ENCODE measurements around the gene CMTM5.
"Not testable (repeated sequence)": the region's sequence is repeated elsewhere in the genome, so short reads cannot be mapped to it uniquely, and the experiment has no call there.

The CMTM5 gene

DNA sequence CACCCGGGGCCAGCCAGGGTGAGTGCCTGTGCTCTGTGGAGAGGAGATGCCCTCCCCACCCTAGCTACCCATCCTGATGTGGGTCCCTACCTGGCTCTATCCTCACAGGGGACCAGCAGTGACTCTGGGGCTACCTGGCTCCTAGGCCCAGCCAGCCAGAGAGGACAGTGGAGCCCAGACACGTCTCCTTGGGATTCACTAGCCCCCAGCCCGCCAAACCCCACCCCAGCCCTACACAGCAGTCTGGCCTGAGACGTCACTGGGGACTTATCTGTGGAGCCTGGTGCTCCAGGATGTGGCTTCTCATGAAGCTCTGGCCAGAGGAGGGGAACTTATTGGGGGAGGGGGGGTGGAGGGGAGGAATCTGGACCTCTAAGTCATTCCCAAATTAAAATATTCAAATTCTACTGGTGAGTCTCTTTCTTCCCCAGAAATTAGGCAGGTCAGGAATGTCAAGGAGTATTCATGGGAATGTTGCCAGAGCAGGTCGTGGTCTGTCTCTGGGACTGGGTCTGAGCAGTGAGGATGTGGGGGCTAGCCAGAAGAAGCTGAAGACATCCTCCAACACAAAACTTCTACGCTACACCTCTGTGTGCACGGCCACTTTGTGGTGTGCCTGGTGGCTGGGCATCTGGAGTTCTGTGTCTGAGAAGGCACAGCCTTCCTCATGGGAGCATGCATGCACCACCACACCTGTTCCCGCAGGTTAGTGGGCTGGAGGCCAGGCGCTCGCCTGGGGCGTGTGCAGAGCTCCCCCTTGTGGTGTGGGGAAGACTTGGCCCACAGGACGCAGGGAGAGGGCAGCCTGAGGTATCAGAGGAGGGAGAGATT lies 2.7 kb downstream of the CMTM5 start:
- DNase-seq: no peak

DNA sequence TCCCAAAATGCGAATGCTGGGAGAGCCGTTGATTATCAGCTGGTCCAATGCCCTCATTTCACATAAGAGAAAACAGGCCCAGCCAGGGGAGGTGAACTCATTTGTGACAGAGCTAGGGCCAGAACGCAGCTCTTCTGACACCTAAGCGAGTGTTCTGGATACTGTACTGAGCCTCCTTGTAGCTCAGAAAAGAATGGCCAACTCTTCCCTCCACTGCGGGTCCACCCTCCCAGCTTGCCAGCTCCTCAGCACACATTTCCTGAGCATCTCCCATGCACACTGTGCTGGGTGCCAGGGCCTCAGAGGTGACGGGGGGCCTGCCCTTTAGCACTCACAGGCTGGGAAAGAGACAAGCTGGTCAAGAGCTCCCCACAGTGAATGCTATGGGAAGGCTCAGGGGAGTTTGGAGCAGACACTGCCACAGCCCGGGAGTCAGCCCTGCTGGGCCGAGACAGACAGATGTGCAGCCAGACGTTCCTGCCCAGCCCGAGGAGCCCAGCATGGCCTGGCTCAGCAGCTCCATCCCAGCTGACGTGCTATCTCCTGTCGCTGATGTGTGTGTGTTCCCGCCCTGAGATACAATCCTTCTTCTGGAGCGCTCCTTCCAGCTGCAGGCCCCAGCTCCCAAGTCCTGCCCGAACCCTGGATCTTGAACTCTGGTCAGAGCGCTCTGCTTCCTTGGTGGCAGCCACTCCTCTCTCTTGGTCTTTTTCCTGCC lies 3.5 kb downstream of the CMTM5 start:
- no peak for DNase-seq

DNA sequence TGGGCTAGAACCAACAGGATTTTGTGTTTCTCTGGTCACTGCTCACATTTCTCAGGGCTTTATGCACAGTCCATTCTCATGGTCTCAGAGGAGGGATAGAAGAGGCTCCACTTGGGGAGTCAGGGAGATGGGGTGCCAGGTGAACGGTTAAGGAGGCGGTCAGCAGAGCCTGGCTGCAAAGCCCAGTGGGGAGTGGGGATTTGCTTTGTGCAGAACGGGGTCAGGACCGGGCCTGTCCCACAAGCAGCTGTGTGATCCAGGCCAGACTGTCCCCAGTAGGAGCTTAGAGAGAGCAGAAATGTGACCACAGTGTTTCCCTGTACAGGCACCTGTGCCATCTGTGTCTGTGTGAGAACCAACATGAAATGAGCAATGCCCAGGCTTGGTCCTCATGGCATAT lies 4.1 kb downstream of the CMTM5 start:
- no peak for DNase-seq

DNA sequence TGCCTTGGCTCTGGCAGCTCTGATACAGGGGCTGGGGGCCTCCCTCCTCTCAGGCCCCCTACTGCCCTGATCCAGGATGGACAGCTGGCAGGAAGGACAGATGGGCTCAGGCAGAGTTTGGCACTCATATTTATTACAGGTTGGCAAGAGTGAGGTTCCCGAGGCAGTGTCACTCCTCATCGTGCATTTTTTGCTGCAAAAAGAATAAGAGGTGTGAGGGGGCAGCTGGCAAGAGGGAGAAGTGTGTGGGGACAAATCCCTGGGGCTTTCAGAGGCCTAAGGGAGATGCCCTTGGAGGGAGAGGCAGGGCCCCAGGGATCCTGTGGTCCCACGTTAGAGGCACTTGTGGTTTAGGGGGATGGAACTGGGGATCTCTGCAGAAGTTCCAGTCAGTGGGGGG lies 5.0 kb downstream of the CMTM5 start:
- DNase-seq: no peak

DNA sequence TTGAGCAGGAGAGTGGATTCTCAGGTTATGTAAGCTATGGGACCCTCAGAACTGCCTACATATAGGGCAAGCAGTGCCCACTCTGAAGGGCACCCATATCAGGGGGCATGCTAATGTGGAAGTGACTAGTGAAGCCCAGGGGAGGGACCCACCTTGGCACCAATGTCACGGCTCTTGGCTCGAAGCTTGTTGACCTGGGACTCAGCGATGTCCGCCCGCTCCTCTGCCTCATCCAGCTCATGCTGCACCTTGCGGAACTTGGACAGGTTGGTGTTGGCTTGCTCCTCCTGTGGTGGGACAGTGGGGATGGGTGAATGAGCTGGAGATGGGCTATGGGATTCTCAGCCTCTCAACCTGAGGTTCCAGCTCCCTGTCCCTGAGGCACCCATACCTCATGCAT lies 5.4 kb downstream of the CMTM5 start:
- no peak for DNase-seq

DNA sequence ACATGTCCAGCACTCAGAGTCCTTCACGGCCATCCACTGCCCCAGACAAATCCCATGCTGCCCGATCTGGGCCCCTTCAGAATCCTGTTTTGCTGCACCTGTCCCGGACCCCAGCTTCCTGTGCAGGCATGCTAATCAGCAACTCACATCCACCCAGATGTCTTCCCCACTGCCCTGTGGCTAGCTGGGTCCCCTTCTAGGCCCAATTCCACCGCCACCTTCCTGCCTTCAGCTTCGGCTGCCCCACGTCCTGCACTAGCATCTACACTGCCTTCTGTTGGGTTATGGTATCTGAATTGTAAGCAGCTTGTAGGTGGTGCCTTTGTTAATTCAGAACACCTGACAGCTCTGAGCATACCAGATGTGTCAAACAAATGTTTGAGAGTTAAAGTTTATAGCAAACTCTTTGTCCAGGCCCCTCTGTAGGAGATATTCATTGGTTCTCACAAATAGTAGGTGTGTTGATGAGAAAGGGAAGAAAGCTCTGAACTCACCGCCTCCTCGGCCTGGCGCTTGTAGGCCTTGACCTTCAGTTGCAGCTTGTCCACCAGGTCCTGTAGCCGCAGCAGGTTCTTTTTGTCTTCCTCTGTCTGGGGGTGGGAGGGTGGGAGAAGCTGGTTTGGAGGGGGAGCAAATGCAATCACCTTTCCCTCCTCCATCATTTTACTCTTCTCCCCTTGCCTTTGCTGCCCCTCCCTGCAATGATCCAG lies 6.0 kb downstream of the CMTM5 start:
- no peak for DNase-seq

DNA sequence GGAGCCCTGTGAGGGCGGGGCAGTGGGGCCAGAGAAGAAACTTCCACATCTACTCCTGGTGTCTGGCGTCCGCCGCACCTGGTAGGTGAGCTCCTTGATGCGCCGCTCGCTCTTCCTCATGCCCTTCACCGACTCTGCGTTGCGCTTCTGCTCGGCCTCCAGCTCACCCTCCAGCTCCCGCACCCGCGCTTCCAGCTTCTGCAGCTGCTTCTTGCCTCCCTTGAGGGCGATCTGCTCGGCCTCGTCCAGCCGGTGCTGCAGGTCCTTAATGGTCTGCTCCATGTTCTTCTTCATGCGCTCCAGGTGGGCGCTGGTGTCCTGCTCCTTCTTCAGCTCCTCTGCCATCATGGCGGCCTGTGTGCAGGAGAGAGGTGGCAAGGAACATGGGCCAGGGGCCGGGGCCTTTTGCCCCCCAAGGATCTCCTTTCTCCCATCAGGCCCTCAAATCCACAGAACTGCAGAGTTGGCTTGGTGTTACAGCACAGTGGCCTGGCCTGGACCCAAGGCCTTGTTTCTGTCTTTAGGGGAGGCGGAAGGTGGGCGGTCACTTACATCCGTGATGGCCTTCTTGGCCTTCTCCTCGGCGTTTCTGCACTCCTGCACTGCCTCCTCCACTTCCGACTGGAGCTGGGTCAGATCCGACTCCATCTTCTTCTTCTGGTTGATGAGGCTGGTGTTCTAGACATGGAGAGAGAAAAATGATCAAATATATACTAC lies 7.7 kb downstream of the CMTM5 start:
- DNase-seq: no peak

DNA sequence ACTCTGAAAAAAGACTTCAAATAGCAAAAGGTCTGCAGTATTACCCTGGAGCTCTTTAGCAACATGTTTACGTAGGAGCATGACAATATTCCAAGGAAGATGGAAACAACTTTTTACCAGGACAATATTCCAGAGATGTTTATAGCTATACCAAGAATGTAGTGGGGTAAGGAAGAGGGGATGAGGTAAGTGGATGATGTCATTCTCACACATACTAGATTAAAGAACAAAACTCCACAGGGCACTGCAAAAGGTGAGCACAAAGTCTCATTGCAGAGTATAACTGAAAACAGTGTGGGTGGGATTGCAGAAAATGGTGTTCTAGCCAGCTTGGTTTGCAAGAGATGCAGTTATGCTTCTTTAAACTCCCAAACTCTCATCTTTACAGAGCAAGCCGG lies 8.4 kb downstream of the CMTM5 start:
- no peak for DNase-seq

DNA sequence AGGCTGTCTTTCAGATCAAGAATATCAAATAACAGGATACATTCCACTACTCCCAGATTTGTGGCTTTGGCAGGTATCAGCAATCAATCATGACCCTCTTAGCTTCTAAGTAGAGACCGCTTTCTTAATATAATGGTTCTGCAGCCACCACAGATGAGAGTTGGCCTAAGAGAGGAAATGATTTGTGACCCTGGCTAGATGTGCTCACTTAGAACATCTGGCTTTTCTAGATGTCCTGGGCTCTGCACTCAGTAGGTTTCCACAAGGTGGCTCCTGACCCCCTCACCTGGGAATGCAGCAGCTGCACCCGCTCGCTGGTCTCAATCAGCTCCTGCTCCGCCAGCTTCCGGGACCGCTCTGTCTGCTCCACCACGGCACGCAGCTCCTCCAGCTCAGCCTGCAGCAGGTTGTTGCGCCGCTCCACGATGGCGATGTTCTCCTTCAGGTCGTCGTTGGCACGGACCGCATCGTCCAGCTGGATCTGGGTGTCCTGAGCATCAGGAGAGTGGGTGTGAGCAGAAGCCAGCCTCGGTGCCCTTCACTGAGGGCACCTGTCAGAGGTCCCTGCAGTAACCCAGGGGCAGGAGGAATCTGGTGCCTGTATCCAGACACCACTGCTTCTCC lies 8.9 kb downstream of the CMTM5 start:
- no peak for DNase-seq

DNA sequence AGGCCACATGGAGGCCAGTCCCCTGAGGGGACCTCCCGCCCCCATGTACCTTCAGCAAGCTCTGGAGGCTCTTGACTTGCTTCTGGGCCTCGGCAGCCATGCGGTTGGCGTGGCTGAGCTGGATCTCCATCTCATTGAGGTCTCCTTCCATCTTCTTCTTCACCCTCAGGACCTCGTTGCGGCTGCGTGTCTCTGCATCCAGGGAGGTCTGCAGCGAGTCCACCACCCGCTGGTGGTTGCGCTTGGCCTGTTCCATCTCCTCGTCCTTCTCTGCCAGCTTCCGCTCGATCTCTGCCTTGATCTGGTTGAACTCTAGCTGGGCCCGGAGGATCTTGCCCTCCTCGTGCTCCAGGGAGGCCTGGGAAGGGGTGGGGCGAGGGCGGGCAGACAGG lies 9.4 kb downstream of the CMTM5 start:
- DNase-seq: not testable (repeated sequence)

DNA sequence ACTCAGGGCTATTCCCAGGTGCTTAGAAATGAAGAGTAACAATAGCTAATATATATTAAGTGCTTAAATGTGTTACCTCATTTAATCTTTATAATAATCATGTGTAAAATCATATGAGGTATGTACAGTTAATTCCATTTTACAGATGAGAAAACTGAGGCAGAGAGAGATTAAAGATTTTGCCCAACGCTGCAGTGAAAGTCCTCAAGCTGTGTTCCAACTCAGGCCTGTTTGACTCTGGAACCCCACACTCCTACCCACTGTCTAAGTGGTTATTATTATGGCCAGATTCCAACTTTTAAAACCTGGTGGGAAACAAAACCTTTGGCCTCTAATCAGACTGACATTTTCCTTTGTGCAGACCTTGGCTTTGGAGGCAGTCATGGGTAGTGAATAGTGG lies 10.2 kb downstream of the CMTM5 start:
- DNase-seq: no peak

DNA sequence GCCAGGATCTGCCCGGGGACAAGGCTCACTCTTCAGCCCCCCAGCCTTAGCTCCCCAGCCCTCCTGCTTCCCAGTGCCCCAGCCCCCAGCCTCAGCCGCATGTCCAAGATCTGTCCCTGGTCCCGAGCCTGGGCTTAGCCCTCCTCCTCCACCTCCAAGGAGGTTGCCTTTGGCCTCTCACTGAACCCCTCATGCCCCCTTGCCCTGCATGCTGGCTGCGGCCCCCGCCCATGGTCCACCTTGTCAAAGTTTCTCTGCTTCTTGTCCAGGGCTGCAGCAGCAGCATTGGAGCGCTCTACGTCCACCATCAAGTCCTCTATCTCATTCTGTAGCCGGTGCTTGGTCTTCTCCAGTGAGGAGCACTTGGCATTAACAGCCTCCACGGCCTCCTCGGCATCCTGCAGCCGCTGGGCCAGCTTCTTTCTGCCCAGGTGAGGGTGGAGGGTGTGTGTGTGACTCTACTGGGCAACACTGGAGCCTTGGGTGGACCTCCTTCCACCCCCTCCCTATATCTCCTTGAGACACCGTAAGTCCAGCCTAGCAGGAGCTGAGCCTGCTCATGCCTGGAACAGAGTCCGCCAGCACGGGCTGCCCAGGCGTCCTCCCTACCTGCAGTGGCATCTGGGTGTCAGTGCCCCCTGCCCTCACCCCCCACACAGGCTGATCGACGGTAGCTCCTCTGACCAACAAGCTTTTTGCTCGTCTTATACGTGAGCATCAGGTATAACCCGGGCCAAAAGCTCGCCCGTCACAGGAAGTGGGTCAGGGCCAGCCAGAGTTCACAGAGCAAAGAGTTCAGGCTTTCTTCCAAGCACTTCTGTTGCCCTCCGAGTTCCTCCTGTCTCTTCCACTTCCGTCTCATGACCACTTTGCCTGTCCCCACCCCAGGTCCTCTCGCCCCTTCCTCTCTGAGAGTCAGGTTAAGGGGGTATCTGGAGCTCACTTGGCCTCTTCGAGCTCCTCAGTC lies 11.4 kb downstream of the CMTM5 start:
- DNase-seq: no peak

DNA sequence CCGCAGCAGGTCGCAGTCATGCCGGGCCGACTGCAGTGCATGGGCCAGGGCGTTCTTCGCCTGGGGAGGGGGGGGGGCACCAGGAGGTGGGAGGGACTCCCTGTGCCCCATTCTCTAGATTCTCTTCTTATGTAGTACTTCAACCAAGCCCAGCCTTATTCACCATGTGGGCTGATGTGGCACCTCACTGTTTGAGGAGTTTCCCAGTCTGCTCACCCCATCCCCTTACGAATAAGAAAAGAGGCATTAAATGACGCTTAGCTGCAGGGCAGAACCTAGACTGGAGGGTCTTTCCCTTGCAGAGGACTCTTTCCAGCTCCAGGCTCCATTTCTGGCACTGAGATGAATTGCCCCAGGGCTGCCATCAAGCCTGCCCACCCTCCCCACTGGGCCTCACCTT lies 12.2 kb downstream of the CMTM5 start:
- DNase-seq: no peak

DNA sequence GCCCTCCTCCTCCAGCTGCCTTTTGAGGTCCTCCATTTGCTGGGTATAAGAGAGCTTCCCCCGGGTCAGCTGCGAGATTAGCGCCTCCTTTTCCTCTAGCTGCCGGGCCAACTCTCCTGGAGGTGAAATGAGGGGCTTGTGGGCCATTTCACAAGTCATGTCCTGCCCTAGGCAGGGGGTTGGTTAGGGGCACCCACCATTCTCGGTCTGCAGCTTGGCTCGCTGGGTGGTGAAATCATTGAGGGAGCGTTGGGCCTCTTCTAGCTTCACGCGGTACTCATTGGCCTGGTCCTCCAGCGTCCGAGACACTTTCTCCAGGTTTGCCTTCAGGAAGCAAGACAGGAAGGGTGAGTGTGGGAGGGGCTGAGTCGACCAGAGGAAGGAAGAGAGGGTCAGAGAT lies 12.6 kb downstream of the CMTM5 start:
- DNase-seq: no peak

DNA sequence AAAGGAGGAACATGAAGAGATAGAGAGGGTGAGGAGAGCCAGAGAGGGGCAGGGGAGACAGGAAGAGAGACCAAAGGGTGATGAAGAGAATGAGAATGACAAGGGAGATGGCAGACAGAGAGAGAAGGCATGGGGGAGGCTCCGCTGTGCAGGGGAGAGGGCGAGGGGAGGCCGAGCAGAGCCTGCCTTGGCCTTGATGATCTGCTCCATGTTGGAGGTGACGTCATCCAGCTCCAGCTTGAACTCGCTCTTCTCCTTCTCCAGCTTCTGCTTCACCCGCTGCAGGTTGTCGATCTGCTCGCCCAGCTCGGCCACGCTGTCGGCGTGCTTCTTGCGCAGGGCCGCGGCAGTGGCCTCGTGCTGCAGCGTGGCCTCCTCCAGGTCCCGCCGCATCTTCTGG lies 13.0 kb downstream of the CMTM5 start:
- not testable (repeated sequence) for DNase-seq

DNA sequence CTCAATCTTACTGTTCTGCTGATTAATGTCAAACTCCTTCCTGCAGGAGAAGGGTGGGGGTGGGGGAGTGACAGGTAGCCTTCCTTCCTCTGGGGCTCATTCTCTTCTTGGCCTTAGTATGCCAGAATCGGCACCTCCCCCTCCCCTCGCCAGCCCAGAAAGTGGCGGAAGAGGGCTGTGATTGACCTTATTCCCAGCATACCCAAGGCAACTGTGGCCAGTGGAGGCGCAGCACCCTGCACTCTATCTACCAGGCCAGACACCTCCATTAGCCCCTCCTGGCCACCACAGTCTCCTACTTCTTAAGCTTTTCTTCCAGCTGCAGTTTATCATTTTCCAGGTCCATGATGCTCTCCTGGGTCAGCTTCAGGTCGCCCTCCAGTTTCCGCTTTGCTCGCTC lies 15.8 kb downstream of the CMTM5 start:
- DNase-seq: no peak

DNA sequence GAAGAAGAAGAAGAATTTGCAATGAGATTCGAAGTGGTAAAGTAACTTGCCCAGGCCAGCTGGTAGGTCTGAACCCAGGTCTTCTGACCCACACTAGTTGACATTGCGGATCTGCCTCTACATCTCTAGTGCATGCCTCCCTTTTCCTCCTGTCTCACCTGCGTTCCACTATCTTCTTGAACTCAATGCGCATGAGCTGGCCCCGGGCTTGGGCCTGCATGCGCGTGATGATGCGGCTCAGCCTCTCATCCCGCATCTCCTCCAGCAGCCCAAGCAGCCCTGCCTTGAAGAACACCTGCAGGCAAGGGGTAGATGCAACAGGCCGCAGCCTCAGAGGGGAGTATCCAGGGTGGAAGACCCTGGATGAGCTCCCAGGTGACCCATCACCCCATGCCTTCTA lies 19.3 kb downstream of the CMTM5 start:
- no peak for DNase-seq

DNA sequence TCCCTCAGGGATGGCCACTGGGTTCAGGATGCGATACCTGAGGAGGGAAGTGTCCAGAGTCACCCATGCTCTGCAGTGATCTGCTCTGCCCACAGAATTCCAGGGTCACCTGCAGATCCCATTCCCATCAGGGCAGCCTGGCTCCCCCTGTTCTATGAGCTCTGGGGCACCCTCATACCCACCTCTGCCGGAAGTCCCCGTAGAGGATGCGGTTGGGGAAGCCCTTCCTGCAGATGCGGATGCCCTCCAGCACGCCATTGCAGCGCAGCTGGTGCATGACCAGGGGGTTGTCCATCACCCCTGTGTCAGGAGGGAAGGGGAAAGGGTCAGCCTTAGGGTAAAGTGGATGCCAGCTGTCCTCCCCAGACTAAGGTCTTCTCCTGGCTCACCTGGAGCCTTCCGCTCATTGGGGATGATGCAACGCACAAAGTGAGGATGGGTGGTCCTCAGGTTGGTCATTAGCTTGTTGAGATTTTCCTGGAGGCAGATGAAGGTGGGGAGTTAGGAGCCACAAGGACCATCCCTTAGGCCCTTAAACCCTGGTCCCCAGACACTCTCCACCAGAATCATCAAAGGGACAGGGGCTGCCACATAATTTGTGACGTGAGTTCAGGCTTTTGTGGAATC lies 20.0 kb downstream of the CMTM5 start:
- no peak for DNase-seq

DNA sequence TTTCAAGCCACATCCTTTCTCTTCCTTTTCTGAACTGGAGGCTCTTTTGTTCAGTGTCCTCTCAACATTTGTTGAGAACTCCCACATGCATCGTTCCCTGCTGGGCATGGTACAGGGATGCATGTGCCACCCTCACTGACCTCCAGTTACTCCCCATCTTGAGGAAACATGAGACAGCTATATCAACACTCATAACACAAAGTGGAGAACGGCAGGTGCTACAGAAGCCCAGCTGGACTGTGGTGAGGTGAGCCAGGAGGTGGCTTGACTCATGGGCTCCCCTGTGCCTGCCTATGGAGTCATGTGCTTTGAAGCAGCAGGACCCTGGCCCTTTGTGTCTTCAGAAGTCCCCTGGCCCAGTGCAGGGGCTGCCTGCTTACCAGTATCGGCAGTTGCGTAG lies 21.5 kb downstream of the CMTM5 start:
- DNase-seq: no peak

DNA sequence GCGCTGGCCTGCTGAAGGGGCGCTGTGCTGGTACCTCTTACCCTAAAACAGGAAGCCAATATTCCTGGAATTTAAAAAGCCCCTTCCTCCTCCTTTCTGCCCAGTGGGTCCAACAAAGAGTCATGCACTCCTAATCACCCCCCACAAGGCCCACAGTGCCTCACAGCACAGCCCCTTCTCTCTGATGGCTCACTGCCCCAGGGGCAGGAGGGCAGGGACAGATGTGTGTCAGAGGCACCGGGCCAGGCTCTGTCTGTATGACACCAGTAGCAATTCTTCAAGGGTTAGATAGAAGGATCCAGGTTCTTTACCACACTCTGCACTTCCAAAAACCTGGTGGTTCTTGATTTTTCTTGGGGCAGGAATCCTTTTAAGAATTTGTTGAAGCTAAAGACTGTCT lies 22.3 kb downstream of the CMTM5 start:
- no peak for DNase-seq

DNA sequence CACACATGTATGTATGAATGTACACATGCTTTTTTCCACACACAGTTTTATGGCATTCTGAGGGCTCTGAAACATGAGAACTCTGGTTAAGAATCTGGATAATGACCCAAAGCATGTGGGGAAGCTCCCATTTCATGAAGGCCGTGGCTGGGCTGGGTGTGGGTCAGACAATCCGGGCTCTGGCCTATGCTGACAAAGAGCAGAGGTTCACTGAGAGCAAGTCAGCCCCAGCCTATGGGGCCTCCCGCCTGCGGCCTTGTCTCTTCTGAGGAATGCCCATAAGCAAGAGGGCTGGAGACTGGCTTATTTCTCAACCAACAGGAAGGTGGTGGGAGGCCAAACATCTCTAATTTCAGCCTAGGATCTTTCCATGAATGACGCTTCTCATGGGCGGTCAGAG lies 22.7 kb downstream of the CMTM5 start:
- no peak for DNase-seq

Data from cerebellar nuclear complex (tissue), 1 donor.